ENCODE results near the gene SOWAHA.
"Not testable (repeated sequence)": the region's sequence is repeated elsewhere in the genome, so short reads cannot be mapped to it uniquely, and the experiment has no call there.

SOWAHA gene

GRCh38 chr5:132827943-132828673 is 15.0 kb downstream of the SOWAHA start:
- no peak for DNase-seq

GRCh38 chr5:132828846-132829494 is 15.9 kb downstream of the SOWAHA start:
- no peak for DNase-seq

GRCh38 chr5:132829742-132830435 is 16.8 kb downstream of the SOWAHA start:
- peak; percentile 63 for DNase-seq

DNA sequence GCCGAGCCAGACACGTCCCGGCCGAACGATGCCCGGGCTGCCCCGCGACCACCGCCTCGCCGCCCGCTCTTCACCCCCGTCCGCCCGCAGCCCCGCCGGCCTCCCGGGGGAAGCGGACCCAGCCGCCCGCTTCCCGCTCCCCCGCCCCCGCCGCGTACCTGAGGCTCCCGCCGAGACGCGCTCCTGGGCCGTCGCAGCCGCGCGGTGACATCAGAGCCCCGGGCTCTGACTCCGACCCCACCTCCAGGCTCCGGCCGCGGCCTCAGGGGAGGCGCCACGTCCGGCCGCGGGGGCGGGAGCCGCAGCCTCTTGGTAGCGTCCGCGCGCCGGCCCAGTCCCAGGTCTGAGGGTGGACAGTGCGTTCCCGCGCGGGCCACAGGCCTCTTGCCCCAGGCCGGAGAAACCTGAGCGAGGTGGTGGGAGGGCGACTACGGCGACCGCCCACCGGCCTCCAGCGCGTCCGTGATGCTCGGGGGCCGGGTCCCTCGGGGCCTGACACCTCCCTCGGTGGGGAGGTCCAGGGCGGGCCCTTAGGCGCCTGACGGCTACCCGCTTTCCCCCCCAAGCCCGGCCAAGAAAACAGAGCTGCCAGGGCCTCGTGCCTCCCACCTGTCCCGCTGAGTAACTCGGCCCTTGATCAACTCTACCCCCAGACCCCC is 17.5 kb downstream of the SOWAHA start, which contains the start of gene SHROOM1:
SHROOM1 (minus strand) TSS at position 212 of the 659 bp plus-strand sequence. CDS start 4,507 bp downstream, outside the sequence.
- DNase-seq: no peak

- no peak for DNase-seq
Observed at GRCh38 chr5:132831095-132831860, 18.2 kb downstream of the SOWAHA start.

DNA sequence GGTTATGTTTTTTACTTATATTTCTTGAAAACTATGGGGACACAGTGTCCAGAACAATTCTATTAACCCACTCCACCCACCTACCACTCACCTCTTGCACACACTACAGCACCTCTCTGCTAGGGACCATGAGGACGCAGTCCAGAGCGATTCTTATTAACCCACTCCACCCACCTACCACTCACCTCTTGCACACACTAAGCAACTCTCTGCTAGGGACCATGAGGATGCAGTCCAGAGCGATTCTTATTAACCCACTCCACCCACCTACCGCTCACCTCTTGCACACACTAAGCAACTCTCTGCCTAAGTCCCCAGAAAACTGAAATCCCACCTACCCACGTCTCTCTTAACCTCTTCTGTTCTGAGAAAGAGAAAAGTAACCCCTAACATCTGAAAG is 19.5 kb downstream of the SOWAHA start:
- no peak for DNase-seq

DNA sequence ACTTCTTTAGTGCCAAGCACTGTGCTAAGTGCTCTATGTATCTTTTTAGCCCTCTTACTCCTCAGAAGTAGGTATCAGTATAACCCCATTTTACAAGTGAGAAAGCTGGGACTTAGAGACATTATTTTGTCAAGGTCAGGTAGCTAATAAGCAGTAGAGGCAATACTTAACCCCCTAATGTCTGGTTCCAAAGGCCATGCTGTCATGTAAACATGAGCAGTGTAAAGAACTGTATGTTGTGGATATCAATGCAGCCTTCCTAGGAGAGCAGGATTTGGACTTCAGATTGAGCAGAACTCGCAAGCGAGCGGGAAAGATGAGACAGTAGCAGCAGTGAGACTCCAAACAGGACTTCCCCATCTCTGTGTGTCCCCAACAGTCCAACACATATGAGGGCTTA is 21.0 kb downstream of the SOWAHA start:
- no peak for DNase-seq

- DNase-seq: no peak
Observed at GRCh38 chr5:132836852-132837251, 23.8 kb downstream of the SOWAHA start.

- no peak for DNase-seq
Observed at GRCh38 chr5:132837868-132838267, 24.8 kb downstream of the SOWAHA start.

- DNase-seq: no peak
Observed at GRCh38 chr5:132838516-132839282, 25.6 kb downstream of the SOWAHA start.

DNA sequence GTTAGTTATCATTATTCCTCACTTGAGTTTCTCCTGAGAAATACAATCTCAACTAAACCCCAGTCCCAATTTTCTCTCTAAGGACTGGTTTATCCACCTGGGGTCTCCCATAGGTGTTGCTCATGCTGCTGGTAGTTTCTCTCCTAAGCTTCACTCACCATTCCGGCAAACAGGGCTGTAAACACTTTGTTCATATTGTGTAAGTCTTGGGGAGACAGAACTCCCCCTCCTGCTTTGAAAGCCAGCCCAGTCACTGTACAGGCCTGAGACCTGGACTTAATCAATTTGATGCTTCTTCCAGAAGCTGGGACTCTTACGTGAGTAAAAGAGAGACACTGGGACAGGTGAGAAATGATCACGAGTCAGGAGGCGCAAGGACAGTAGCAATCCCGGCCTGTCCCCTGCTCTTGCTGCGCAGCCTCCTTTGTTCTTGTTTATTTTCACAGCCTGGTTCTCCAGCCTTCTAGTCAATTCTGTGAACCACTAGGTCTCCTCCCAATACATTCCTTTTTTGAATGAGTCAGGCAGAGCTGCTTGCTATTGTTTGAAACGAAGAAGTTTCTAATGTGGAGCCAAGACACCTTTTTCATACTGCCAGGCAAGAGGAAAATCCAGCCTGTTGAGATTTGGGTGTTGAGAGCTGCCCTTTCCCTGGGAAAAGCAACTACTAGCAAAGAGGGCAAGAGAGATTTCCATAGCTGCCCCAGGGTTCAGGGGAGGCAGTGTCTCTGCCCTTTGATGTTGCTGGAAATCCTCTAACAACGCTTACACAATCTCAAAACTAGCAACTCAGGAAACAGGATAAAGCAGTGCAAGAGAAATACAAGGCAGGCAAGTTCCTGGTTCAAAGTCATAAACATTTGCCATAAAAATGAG is 26.6 kb downstream of the SOWAHA start:
- DNase-seq: no peak

GRCh38 chr5:132840313-132840712 is 27.2 kb downstream of the SOWAHA start:
- no peak for DNase-seq

- DNase-seq: no peak
Observed at GRCh38 chr5:132840896-132841295, 27.8 kb downstream of the SOWAHA start.

- no peak for DNase-seq
Observed at GRCh38 chr5:132841305-132841704, 28.2 kb downstream of the SOWAHA start.

GRCh38 chr5:132848270-132848669 is 35.2 kb downstream of the SOWAHA start:
- no peak for DNase-seq

- no peak for DNase-seq
Observed at GRCh38 chr5:132849347-132849746, 36.2 kb downstream of the SOWAHA start.

DNA sequence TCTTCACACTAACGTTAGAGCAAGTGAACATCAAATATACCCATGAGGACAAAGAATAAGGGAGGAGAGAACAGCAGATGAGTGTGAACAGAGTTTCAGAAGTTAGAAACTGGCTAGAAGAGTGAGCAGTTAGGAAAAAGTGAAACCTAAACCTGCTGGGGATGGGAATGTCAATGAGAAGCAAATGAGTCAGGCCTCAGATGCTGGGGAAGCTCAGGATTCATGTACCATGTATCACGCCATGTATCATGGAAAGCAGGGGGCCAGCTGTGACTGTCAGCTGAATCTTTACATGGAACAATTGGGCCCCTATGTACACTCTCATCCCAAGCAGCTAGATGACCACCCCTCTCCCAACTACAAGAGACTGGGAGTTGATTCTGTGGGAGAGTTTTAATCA is 37.0 kb downstream of the SOWAHA start:
- no peak for DNase-seq

DNA sequence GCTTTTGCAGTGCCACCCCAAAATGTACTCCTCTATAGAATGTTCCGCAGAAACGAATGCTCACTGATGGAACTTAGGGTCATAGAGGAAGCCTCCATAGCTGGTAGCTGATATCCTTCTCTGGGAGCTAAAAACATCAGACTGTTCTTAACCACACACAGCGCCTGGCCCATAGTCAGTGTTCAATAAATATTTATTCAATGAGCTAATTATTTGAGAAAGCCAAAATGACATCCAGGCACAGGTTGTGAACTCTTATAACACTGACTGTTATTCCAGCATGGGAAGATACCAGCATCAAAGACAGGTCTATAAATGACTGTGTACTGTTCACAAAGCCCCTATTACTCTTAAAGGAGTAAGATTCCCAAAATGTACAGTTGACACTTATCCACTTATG is 40.2 kb downstream of the SOWAHA start:
- no peak for DNase-seq

- DNase-seq: no peak
Observed at GRCh38 chr5:132853790-132854189, 40.7 kb downstream of the SOWAHA start.

- no peak for DNase-seq
Observed at GRCh38 chr5:132854301-132854700, 41.2 kb downstream of the SOWAHA start.

- not testable (repeated sequence) for DNase-seq
Observed at GRCh38 chr5:132854992-132855391, 41.9 kb downstream of the SOWAHA start.
